ENCODE measurements around the gene STK32C. TPM values are rescaled to one million over a fixed set of nuclear protein-coding genes. Genes with fewer than 3 reads are reported as not detected.

The STK32C gene
- polyA plus RNA-seq, 1 donor from 2014 or later = 23.2 TPM

DNA sequence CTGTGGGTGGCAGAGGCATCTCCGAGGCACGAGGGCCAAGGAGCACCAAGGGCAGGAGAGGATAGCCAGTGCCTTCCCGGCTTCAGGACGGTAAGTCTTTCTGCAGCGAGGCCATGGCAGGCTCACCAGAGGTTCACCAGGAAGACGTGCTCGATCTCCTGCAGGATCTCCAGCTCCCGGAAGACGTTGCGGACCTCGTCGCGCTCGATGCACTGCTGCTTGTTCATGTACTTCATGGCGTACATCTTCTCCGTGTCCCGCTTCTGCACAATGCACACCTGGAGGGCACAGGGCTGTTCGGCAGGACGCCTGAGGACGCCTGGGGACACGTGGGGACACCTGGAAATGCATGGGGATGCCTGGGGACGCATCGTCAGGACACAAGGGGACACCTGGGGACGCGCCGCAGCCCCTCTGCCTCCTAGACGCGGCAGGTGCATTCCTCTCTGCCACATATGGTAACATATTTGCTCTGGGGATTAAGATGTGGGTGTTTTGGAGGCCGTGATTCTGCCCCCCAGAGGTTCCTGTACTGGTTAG is 79.8 kb downstream of the STK32C start:
- Histone ChIP-seq H3K9me3 (ENCODE audit: low read length) (no peaks in the 10 kb centered on the region), H3K4me2 (ENCODE audit: low read length) (no peak overlapping the region), H3K79me2 (replicated peaks; ENCODE audit: insufficient read depth, low read length) (no peaks in the 10 kb centered on the region), H2AFZ (ENCODE audit: low read depth, low read length) (no peak overlapping the region), H3K27me3 (ENCODE audit: insufficient read depth, low read depth, low read length) (no peaks in the 10 kb centered on the region), H3K27ac (ENCODE audit: low read length) (no peak overlapping the region), H3K9ac (ENCODE audit: low read length) (no peak overlapping the region), H3K4me3 (ENCODE audit: low read length) (no peak overlapping the region), H3K36me3 (ENCODE audit: insufficient read depth, low read length) (no peaks in the 10 kb centered on the region), H3F3A (ENCODE audit: insufficient read depth, low read length, poor library complexity, severe bottlenecking) (no peaks in the 10 kb centered on the region), H3K9me2 (ENCODE audit: insufficient read depth, low read length) (no peaks in the 10 kb centered on the region), H4K20me1 (ENCODE audit: insufficient read depth) (no peaks in the 10 kb centered on the region)
- TF ChIP-seq SMC3 (conservative IDR thresholded peaks at IDR 0.05; ENCODE audit: poor library complexity) (no peak), TAF1 (IDR thresholded peaks at IDR 0.05; ENCODE audit: low read depth) (no peak), RAD21 (conservative IDR thresholded peaks at IDR 0.05) (no peak), MXI1 (conservative IDR thresholded peaks at IDR 0.05; ENCODE audit: poor library complexity, severe bottlenecking) (no peak), EZH2 (IDR thresholded peaks at IDR 0.05; ENCODE audit: borderline replicate concordance, insufficient read depth, low read length, poor library complexity, severe bottlenecking) (no peak)
- TF ChIP-seq, protein P1, sequence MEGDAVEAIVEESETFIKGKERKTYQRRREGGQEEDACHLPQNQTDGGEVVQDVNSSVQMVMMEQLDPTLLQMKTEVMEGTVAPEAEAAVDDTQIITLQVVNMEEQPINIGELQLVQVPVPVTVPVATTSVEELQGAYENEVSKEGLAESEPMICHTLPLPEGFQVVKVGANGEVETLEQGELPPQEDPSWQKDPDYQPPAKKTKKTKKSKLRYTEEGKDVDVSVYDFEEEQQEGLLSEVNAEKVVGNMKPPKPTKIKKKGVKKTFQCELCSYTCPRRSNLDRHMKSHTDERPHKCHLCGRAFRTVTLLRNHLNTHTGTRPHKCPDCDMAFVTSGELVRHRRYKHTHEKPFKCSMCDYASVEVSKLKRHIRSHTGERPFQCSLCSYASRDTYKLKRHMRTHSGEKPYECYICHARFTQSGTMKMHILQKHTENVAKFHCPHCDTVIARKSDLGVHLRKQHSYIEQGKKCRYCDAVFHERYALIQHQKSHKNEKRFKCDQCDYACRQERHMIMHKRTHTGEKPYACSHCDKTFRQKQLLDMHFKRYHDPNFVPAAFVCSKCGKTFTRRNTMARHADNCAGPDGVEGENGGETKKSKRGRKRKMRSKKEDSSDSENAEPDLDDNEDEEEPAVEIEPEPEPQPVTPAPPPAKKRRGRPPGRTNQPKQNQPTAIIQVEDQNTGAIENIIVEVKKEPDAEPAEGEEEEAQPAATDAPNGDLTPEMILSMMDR (IDR thresholded peaks at IDR 0.05; ENCODE audit: poor library complexity, severe bottlenecking) = no peak
- TF ChIP-seq, protein P2, sequence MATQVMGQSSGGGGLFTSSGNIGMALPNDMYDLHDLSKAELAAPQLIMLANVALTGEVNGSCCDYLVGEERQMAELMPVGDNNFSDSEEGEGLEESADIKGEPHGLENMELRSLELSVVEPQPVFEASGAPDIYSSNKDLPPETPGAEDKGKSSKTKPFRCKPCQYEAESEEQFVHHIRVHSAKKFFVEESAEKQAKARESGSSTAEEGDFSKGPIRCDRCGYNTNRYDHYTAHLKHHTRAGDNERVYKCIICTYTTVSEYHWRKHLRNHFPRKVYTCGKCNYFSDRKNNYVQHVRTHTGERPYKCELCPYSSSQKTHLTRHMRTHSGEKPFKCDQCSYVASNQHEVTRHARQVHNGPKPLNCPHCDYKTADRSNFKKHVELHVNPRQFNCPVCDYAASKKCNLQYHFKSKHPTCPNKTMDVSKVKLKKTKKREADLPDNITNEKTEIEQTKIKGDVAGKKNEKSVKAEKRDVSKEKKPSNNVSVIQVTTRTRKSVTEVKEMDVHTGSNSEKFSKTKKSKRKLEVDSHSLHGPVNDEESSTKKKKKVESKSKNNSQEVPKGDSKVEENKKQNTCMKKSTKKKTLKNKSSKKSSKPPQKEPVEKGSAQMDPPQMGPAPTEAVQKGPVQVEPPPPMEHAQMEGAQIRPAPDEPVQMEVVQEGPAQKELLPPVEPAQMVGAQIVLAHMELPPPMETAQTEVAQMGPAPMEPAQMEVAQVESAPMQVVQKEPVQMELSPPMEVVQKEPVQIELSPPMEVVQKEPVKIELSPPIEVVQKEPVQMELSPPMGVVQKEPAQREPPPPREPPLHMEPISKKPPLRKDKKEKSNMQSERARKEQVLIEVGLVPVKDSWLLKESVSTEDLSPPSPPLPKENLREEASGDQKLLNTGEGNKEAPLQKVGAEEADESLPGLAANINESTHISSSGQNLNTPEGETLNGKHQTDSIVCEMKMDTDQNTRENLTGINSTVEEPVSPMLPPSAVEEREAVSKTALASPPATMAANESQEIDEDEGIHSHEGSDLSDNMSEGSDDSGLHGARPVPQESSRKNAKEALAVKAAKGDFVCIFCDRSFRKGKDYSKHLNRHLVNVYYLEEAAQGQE (IDR thresholded peaks at IDR 0.05; ENCODE audit: borderline replicate concordance) = no peak

DNA sequence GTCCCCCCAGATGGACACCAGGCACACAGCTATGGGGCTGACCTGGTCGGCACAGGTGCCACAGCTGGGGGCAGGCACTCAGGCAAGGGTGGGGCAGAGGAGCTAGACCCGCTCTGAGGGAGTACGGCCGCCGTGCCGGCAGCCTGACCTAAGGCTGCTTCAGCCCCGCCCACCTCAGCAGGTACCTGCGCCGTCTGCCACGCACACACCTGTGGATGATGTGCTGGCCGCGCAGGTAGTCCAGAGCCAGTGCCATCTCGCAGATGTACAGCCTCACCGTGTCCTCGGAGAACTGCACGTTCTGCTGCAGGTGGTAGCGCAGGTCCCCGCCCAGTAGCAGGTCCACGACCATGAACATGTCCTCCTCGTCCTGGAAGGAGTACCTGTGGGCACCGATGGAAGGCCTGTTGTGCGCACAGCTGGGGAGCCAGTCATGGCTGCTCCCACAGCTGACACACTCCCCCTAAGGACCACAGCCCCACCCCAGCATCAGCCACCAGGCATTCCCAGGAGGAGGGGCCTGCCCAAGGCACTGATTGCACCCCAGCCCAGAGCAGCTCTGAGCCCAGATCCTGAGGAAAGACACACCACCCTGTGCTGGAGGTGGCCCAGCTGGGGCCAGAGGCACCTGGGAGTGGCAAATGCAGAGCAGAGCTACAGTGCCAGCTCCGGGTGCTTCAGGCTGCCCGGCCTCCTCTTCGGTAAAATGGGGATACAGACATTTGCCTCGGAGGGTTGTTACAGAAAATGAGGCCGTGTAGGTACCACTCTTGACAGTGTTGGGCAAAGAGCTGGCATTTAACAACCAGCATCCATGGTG is 81.0 kb downstream of the STK32C start:
- H3K9me2 ChIP-seq (ENCODE audit: insufficient read depth, low read length) = no peaks in the 10 kb centered on the region
- no peaks in the 10 kb centered on the region for H3K79me2 ChIP-seq (replicated peaks; ENCODE audit: insufficient read depth, low read length)
- H3K9me3 ChIP-seq (ENCODE audit: low read length) = no peaks in the 10 kb centered on the region
- H3F3A ChIP-seq (ENCODE audit: insufficient read depth, low read length, poor library complexity, severe bottlenecking) = no peaks in the 10 kb centered on the region
- no peak overlapping the region for H3K27ac ChIP-seq (ENCODE audit: low read length)
- no peak overlapping the region for H3K9ac ChIP-seq (ENCODE audit: low read length)
- TF ChIP-seq EP300 (conservative IDR thresholded peaks at IDR 0.05; ENCODE audit: poor library complexity, severe bottlenecking) = no peak
- TF ChIP-seq, protein P2 (IDR thresholded peaks at IDR 0.05; ENCODE audit: borderline replicate concordance) = no peak
- TF ChIP-seq POLR2AphosphoS5 (IDR thresholded peaks at IDR 0.05) = no peak
- TF ChIP-seq SMC3 (conservative IDR thresholded peaks at IDR 0.05; ENCODE audit: poor library complexity) = no peak
- TF ChIP-seq, protein P1 (IDR thresholded peaks at IDR 0.05; ENCODE audit: poor library complexity, severe bottlenecking) = no peak
- TF ChIP-seq RAD21 (conservative IDR thresholded peaks at IDR 0.05) = no peak
- no peak for TF ChIP-seq TAF1 (IDR thresholded peaks at IDR 0.05; ENCODE audit: low read depth)
- no peak for TF ChIP-seq EZH2 (IDR thresholded peaks at IDR 0.05; ENCODE audit: borderline replicate concordance, insufficient read depth, low read length, poor library complexity, severe bottlenecking)
- no peak for TF ChIP-seq MXI1 (conservative IDR thresholded peaks at IDR 0.05; ENCODE audit: poor library complexity, severe bottlenecking)
- no peak overlapping the region for H3K4me2 ChIP-seq (ENCODE audit: low read length)
- no peaks in the 10 kb centered on the region for H4K20me1 ChIP-seq (ENCODE audit: insufficient read depth)
- H3K4me3 ChIP-seq (ENCODE audit: low read length) = no peak overlapping the region
- no peak overlapping the region for H2AFZ ChIP-seq (ENCODE audit: low read depth, low read length)
- H3K27me3 ChIP-seq (ENCODE audit: insufficient read depth, low read depth, low read length) = no peaks in the 10 kb centered on the region
- no peaks in the 10 kb centered on the region for H3K36me3 ChIP-seq (ENCODE audit: insufficient read depth, low read length)

All from neural cell (in vitro differentiated cells).